ENCODE results near the gene TTN.

DNA sequence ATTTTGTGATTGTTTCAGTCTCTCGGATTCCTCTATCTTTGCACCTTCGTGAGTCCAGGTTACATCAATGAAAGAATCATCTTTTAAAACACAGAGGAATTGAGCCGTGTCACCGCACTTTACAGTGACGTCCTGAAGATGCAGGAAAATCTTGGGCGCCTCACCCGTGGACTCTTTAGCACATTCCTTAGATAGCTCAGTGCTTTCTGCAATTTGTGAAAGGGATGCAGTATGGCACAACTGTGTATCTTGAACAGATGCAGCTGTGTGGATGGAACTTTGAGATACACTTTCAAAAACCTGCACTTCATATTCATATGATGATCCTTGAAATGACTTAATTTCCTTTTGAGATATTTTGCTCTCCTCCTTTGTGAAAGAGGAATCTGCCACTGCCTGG lies 50.9 kb downstream of the TTN start:
- TF ChIP-seq, protein P1, sequence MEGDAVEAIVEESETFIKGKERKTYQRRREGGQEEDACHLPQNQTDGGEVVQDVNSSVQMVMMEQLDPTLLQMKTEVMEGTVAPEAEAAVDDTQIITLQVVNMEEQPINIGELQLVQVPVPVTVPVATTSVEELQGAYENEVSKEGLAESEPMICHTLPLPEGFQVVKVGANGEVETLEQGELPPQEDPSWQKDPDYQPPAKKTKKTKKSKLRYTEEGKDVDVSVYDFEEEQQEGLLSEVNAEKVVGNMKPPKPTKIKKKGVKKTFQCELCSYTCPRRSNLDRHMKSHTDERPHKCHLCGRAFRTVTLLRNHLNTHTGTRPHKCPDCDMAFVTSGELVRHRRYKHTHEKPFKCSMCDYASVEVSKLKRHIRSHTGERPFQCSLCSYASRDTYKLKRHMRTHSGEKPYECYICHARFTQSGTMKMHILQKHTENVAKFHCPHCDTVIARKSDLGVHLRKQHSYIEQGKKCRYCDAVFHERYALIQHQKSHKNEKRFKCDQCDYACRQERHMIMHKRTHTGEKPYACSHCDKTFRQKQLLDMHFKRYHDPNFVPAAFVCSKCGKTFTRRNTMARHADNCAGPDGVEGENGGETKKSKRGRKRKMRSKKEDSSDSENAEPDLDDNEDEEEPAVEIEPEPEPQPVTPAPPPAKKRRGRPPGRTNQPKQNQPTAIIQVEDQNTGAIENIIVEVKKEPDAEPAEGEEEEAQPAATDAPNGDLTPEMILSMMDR (IDR thresholded peaks at IDR 0.05; ENCODE audit: low read length): no peak
- no peak for TF ChIP-seq EZH2 (optimal IDR thresholded peaks at IDR 0.05; ENCODE audit: low read depth, low read length)
